Neuron (in vitro differentiated cells): ENCODE results near the gene INTU.

ENCODE experiments used
- H2AFZ ChIP-seq: one replicate; pipeline ENCODE4 v1.6.1; 2013; ENCODE audit warnings: low read depth, mild to moderate bottlenecking, inconsistent platforms, low read length, moderate library complexity
- H3K27me3 ChIP-seq: one replicate; pipeline ENCODE4 v1.6.1; 2013; ENCODE audit warnings: low read length; ENCODE audit not compliant: insufficient read depth
- H3K36me3 ChIP-seq: one replicate; pipeline ENCODE4 v1.6.1; 2013; ENCODE audit warnings: low read length; ENCODE audit not compliant: insufficient read depth
- H3K4me1 ChIP-seq: one replicate; pipeline ENCODE4 v1.6.1; 2013; ENCODE audit warnings: low read length; ENCODE audit not compliant: insufficient read depth
- H3K4me3 ChIP-seq: 2 replicates; pipeline ENCODE4 v1.5.1; 2013; ENCODE audit warnings: mild to moderate bottlenecking, low read length, moderate library complexity
- H3K9me3 ChIP-seq: one replicate; pipeline ENCODE4 v1.6.1; 2013; ENCODE audit warnings: low read length

INTU gene

GRCh38 chr4:127775843-127776242 lies 143.1 kb downstream of the INTU start:
- H3K4me1 ChIP-seq, result peaks cover 8% of the 10 kb centered on the region
- no peaks in the 10 kb centered on the region for H3K9me3 ChIP-seq
- no peak overlapping the region for H2AFZ ChIP-seq
- H3K4me3 ChIP-seq, result no peak overlapping the region
- H3K27me3 ChIP-seq, result no peaks in the 10 kb centered on the region
- H3K36me3 ChIP-seq, result no peaks in the 10 kb centered on the region
